OCI-LY7 (cell line): ENCODE measurements around the gene NTRK3. TPM values are rescaled to one million over a fixed set of nuclear protein-coding genes. Genes with fewer than 3 reads are reported as not detected.

Experiments used
- BruUV-seq: library from RNA; stranded (reverse); fragments of 400-500 nt; replicated peaks from 2 replicates; lab custom pipeline; 2021; lab: Mats Ljungman, UMichigan
- CTCF ChIA-PET: fragments of 300-600 bp; sonication (Branson Sonifier 250); formaldehyde crosslinking; loops from one replicate; lab custom pipeline; 2022; ENCODE audit warnings: antibody characterized with exemption; ENCODE audit not compliant: unreplicated experiment; lab: Charles Lee
- POLR2A ChIA-PET: fragments of 300-600 bp; sonication (Branson Sonifier 250); formaldehyde crosslinking; loops from one replicate; lab custom pipeline; 2022; ENCODE audit warnings: antibody characterized with exemption; lab: Charles Lee
- DNase-seq: peaks from one replicate; pipeline ENCODE4 v3.0.0-alpha.2; 2015; ENCODE audit warnings: low spot score
- H2AFZ ChIP-seq: fragments of 200-600 bp; sonication (generic), shearing (Covaris generic); 2 replicates; pipeline ENCODE4 v1.6.1; 2014; ENCODE audit warnings: mild to moderate bottlenecking, antibody characterized with exemption, low read length, moderate library complexity
- H3K27ac ChIP-seq: fragments of 200-600 bp; sonication (generic); 2 replicates; pipeline ENCODE4 v1.5.1; 2014; ENCODE audit warnings: mixed run types, low read depth, mild to moderate bottlenecking, moderate library complexity, low read length, inconsistent platforms; ENCODE audit not compliant: poor library complexity, severe bottlenecking
- H3K36me3 ChIP-seq: fragments of 200-600 bp; sonication (generic); 2 replicates; pipeline ENCODE4 v1.6.1; 2014; ENCODE audit warnings: mild to moderate bottlenecking, antibody characterized with exemption, low read length, moderate library complexity, mixed read lengths; ENCODE audit not compliant: insufficient read depth
- H3K4me1 ChIP-seq: fragments of 200-600 bp; sonication (generic); 2 replicates; pipeline ENCODE4 v1.5.1; 2014; ENCODE audit warnings: mild to moderate bottlenecking, low read length; ENCODE audit not compliant: insufficient read depth, poor library complexity, severe bottlenecking
- H3K4me2 ChIP-seq: fragments of 200-600 bp; sonication (generic); 2 replicates; pipeline ENCODE4 v1.6.1; 2014; ENCODE audit warnings: mild to moderate bottlenecking, low read length
- H3K4me3 ChIP-seq: fragments of 200-600 bp; sonication (generic); 2 replicates; pipeline ENCODE4 v1.5.1; 2014; ENCODE audit warnings: mild to moderate bottlenecking, low read depth, low read length; ENCODE audit not compliant: poor library complexity, severe bottlenecking
- H3K79me2 ChIP-seq: fragments of 200-600 bp; sonication (generic); 2 replicates; pipeline ENCODE4 v1.6.1; 2016; ENCODE audit warnings: low read depth, mild to moderate bottlenecking, low read length, moderate library complexity, mixed read lengths; ENCODE audit not compliant: insufficient read depth
- H3K9me2 ChIP-seq: fragments of 200-600 bp; sonication (generic); 2 replicates; pipeline ENCODE4 v1.6.1; 2016; ENCODE audit warnings: mild to moderate bottlenecking, low read length, mixed read lengths; ENCODE audit not compliant: insufficient read depth
- H3K9me3 ChIP-seq: fragments of 200-600 bp; sonication (generic); 2 replicates; pipeline ENCODE4 v1.6.1; 2014; ENCODE audit warnings: mild to moderate bottlenecking, mixed run types, low read length, mixed read lengths
- H4K20me1 ChIP-seq: fragments of 200-600 bp; sonication (generic); 2 replicates; pipeline ENCODE4 v1.6.1; 2014; ENCODE audit warnings: mild to moderate bottlenecking, antibody characterized with exemption, low read length, moderate library complexity, mixed read lengths; ENCODE audit not compliant: insufficient read depth
- EZH2phosphoT487 ChIP-seq: fragments of 200-600 bp; sonication (generic); IDR thresholded peaks from 2 replicates; pipeline ENCODE4 v1.6.1; 2018; ENCODE audit warnings: low read depth, borderline replicate concordance, mild to moderate bottlenecking, mixed run types, antibody characterized with exemption, low read length, moderate library complexity, mixed read lengths
- intact Hi-C: fragments of 100-400 bp; cut with micrococcal nuclease; formaldehyde crosslinking; loops from one replicate; pipeline ENCODE4 v1.10.0; 2022; ENCODE audit not compliant: unreplicated experiment
- total RNA-seq, 2 experiments: library from RNA; depleted of rRNA in 1 of 2; stranded (reverse); fragments of >200 nt in 1 of 2; shearing (Covaris generic) in 1 of 2; gene quantifications; 2 replicates each; pipeline ENCODE4 v1.2.3, GENCODE V29; 2014 to 2022
- TF ChIP-seq, protein P1 (sequence below): fragments of 200-600 bp; sonication (generic); conservative IDR thresholded peaks from 2 replicates; pipeline ENCODE4 v1.5.1; 2014; ENCODE audit warnings: mild to moderate bottlenecking, antibody characterized with exemption, low read length, moderate library complexity, mixed read lengths

NTRK3 gene
- total RNA-seq, 2 experiments from 2014 or later = 0.50 to 2.5 TPM

DNA sequence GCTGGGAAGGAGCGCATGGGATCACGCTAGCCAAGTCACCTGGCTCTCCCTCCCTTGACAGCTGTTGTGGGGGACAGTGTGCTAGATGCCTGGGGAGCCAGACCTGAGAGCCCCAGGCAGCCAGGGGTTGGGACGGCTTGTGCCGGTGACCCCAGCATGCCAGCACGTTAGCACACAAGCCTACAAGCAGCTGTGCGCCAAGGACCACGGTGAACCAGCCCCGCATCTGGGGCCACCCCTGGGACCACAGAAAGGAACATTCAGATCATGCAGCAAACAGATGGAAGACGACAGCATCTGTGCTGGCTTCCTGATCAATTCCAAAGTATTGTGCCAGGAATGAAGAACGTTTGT lies 64.8 kb downstream of the NTRK3 start:
- Histone ChIP-seq H3K27ac (no peak overlapping the region), H3K9me2 (no peaks in the 10 kb centered on the region), H2AFZ (no peak overlapping the region), H3K4me1 (no peaks in the 10 kb centered on the region), H3K36me3 (no peaks in the 10 kb centered on the region), H3K9me3 (no peaks in the 10 kb centered on the region), H3K4me2 (no peak overlapping the region), H4K20me1 (no peaks in the 10 kb centered on the region), H3K79me2 (no peaks in the 10 kb centered on the region), H3K4me3 (no peak overlapping the region)
- intact Hi-C loops = no loop called here
- ChIA-PET CTCF (no interaction called here), POLR2A (no interaction called here)
- no peak for DNase-seq
- BruUV-seq = no TSS peak
- no peak for TF ChIP-seq EZH2phosphoT487
- TF ChIP-seq, protein P1, sequence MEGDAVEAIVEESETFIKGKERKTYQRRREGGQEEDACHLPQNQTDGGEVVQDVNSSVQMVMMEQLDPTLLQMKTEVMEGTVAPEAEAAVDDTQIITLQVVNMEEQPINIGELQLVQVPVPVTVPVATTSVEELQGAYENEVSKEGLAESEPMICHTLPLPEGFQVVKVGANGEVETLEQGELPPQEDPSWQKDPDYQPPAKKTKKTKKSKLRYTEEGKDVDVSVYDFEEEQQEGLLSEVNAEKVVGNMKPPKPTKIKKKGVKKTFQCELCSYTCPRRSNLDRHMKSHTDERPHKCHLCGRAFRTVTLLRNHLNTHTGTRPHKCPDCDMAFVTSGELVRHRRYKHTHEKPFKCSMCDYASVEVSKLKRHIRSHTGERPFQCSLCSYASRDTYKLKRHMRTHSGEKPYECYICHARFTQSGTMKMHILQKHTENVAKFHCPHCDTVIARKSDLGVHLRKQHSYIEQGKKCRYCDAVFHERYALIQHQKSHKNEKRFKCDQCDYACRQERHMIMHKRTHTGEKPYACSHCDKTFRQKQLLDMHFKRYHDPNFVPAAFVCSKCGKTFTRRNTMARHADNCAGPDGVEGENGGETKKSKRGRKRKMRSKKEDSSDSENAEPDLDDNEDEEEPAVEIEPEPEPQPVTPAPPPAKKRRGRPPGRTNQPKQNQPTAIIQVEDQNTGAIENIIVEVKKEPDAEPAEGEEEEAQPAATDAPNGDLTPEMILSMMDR = no peak

GRCh38 chr15:88190232-88190631 lies 66.3 kb downstream of the NTRK3 start:
- no peak overlapping the region for H3K27ac ChIP-seq
- no peak overlapping the region for H3K4me2 ChIP-seq
- ChIA-PET POLR2A (no interaction called here), CTCF (no interaction called here)
- no peaks in the 10 kb centered on the region for H4K20me1 ChIP-seq
- TF ChIP-seq, protein P1 = no peak
- TF ChIP-seq EZH2phosphoT487 = no peak
- H3K4me3 ChIP-seq = no peak overlapping the region
- no peak for DNase-seq
- H3K36me3 ChIP-seq = no peaks in the 10 kb centered on the region
- H3K9me3 ChIP-seq = no peaks in the 10 kb centered on the region
- no peaks in the 10 kb centered on the region for H3K79me2 ChIP-seq
- BruUV-seq = no TSS peak
- H3K9me2 ChIP-seq = no peaks in the 10 kb centered on the region
- intact Hi-C loops = no loop called here
- H3K4me1 ChIP-seq = no peaks in the 10 kb centered on the region
- no peak overlapping the region for H2AFZ ChIP-seq

DNA sequence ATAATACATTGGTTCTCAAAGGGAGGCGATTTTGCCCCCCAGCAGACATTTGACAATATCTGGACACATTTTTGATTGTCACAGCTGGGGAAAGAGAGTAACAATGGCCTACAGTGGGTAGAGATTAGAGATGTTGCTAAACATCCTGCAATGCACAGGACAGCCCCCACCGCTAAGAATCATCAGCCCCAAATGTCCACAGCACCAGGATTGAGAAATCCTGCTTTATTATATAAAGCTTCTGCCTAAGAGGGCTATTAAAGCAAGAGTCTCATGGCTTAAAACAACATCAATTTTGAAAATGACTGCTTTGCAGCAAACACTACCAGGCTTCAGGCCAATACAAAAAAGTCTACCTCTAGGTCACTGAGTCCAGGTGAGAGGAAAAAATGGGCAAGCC lies 68.2 kb downstream of the NTRK3 start:
- Histone ChIP-seq H3K9me3 (no peaks in the 10 kb centered on the region), H3K79me2 (no peaks in the 10 kb centered on the region), H4K20me1 (no peaks in the 10 kb centered on the region), H2AFZ (no peak overlapping the region), H3K4me2 (no peak overlapping the region), H3K9me2 (no peaks in the 10 kb centered on the region), H3K4me1 (no peaks in the 10 kb centered on the region), H3K36me3 (no peaks in the 10 kb centered on the region), H3K4me3 (no peak overlapping the region), H3K27ac (no peak overlapping the region)
- no peak for DNase-seq
- TF ChIP-seq, protein P1 = no peak
- no peak for TF ChIP-seq EZH2phosphoT487
- intact Hi-C loops = no loop called here
- POLR2A ChIA-PET = no interaction called here
- CTCF ChIA-PET = no interaction called here
- BruUV-seq = no TSS peak
